Peyer's patch (tissue), 4 donors: ENCODE data around the gene LMTK2. TPM values are rescaled to one million over a fixed set of nuclear protein-coding genes. Genes with fewer than 3 reads are reported as not detected.

ENCODE experiments used
- DNase-seq, 3 donors: peaks; one replicate each; pipeline ENCODE4 v3.0.0-alpha.2; 2017 to 2019
- H3K27ac ChIP-seq, 4 donors: fragments of 200-600 bp; sonication (generic); one replicate each; pipeline ENCODE4 v1.5.1; 2016 to 2019
- H3K27me3 ChIP-seq, 2 donors: fragments of 200-600 bp; sonication (generic); one replicate each; pipeline ENCODE4 v1.5.1; 2019
- H3K36me3 ChIP-seq, 3 donors: fragments of 200-600 bp; sonication (generic); one replicate each; pipeline ENCODE4 v1.5.1; 2016 to 2019
- H3K4me1 ChIP-seq, 4 donors: fragments of 200-600 bp; sonication (generic); one replicate each; pipeline ENCODE4 v1.5.1; 2016 to 2019
- H3K4me3 ChIP-seq, 4 donors: fragments of 200-600 bp; sonication (generic); 1 replicate in 3 of 4; 2 replicates in 1 of 4; pipeline ENCODE4 v1.5.1; 2016 to 2019; ENCODE audit warnings: mild to moderate bottlenecking in 1 of 4
- H3K9me3 ChIP-seq, 4 donors: fragments of 200-600 bp; sonication (generic); one replicate each; pipeline ENCODE4 v1.5.1; 2016 to 2019; ENCODE audit warnings: mild to moderate bottlenecking in 1 of 4
- CTCF ChIP-seq, 6 experiments: fragments of 450-650 bp in 4 of 6; fragments of 200-600 bp in 2 of 6; sonication (generic) in 1 of 6; IDR thresholded peaks; one replicate each; pipeline ENCODE4 v1.5.1; 2017 to 2019; ENCODE audit warnings: antibody characterized with exemption in 6 of 6, mild to moderate bottlenecking in 3 of 6, moderate library complexity in 1 of 6
- POLR2A ChIP-seq, 2 donors: fragments of 450-650 bp; IDR thresholded peaks; one replicate each; pipeline ENCODE4 v1.5.1; 2017; ENCODE audit warnings: antibody characterized with exemption in 2 of 2, mild to moderate bottlenecking in 2 of 2, moderate library complexity in 2 of 2
- total RNA-seq, 4 donors: library from RNA; depleted of rRNA; stranded (reverse); fragments of >200 nt; gene quantifications; one replicate each; pipeline ENCODE4 v1.1.0, GENCODE V29; 2016

Gene LMTK2
- total RNA-seq, 4 donors from 2014 or later: 23.1 to 54.0 (median 51.4) TPM

- DNase-seq: no peak
- Histone ChIP-seq H3K9me3 (no peaks in the 10 kb centered on the region), H3K27ac (no peak overlapping the region), H3K4me1 (no peaks in the 10 kb centered on the region), H3K36me3 (peaks cover 0 to 42% (median 0%) of the 10 kb centered on the region in 3 donors), H3K27me3 (no peaks in the 10 kb centered on the region), H3K4me3 (no peak overlapping the region)
- no peak for TF ChIP-seq CTCF (IDR thresholded peaks at IDR 0.05)
- TF ChIP-seq POLR2A (IDR thresholded peaks at IDR 0.05): no peak
These were observed 71.7 kb downstream of the LMTK2 start for GRCh38 chr7:98178321-98178720.

GRCh38 chr7:98178762-98179490 is 72.3 kb downstream of the LMTK2 start:
- no peak for DNase-seq
- Histone ChIP-seq H3K9me3 (no peaks in the 10 kb centered on the region), H3K27me3 (no peaks in the 10 kb centered on the region), H3K27ac (no peak overlapping the region), H3K36me3 (peaks cover 0 to 42% (median 0%) of the 10 kb centered on the region in 3 donors), H3K4me1 (no peaks in the 10 kb centered on the region), H3K4me3 (no peak overlapping the region)
- TF ChIP-seq POLR2A (IDR thresholded peaks at IDR 0.05): no peak

- no peak overlapping the region for H3K4me3 ChIP-seq
These were observed 74.1 kb downstream of the LMTK2 start for GRCh38 chr7:98180751-98181150.

GRCh38 chr7:98185101-98185500 is 78.4 kb downstream of the LMTK2 start:
- TF ChIP-seq CTCF (IDR thresholded peaks at IDR 0.05) (no peak), POLR2A (IDR thresholded peaks at IDR 0.05) (no peak)
- peaks cover 0 to 14% (median 0%) of the 10 kb centered on the region in 3 donors for H3K36me3 ChIP-seq
- no peak overlapping the region for H3K4me3 ChIP-seq
- no peak overlapping the region for H3K27ac ChIP-seq
- H3K4me1 ChIP-seq: no peaks in the 10 kb centered on the region
- no peak for DNase-seq
- no peaks in the 10 kb centered on the region for H3K27me3 ChIP-seq
- H3K9me3 ChIP-seq: no peaks in the 10 kb centered on the region

More at GRCh38 chr7:98180751-98181150, 74.1 kb downstream of the LMTK2 start:
- Histone ChIP-seq H3K27me3 (no peaks in the 10 kb centered on the region), H3K36me3 (peaks cover 0 to 27% (median 0%) of the 10 kb centered on the region in 3 donors), H3K4me1 (no peaks in the 10 kb centered on the region), H3K9me3 (no peaks in the 10 kb centered on the region), H3K27ac (no peak overlapping the region)
- TF ChIP-seq POLR2A (IDR thresholded peaks at IDR 0.05) (no peak), CTCF (IDR thresholded peaks at IDR 0.05) (no peak)
- no peak for DNase-seq

- Histone ChIP-seq H3K4me1 (no peaks in the 10 kb centered on the region), H3K27me3 (no peaks in the 10 kb centered on the region), H3K4me3 (no peak overlapping the region), H3K9me3 (no peaks in the 10 kb centered on the region), H3K27ac (no peak overlapping the region), H3K36me3 (peaks cover 0 to 27% (median 0%) of the 10 kb centered on the region in 3 donors)
- DNase-seq: no peak
- TF ChIP-seq POLR2A (IDR thresholded peaks at IDR 0.05) (no peak), CTCF (IDR thresholded peaks at IDR 0.05) (no peak)
These were observed 79.9 kb downstream of the LMTK2 start for GRCh38 chr7:98186452-98187137.

- Histone ChIP-seq H3K27ac (no peak overlapping the region), H3K4me3 (no peak overlapping the region), H3K4me1 (no peaks in the 10 kb centered on the region), H3K9me3 (no peaks in the 10 kb centered on the region), H3K36me3 (peaks cover 0 to 32% (median 0%) of the 10 kb centered on the region in 3 donors), H3K27me3 (no peaks in the 10 kb centered on the region)
- DNase-seq: no peak
- TF ChIP-seq CTCF (IDR thresholded peaks at IDR 0.05) (no peak), POLR2A (IDR thresholded peaks at IDR 0.05) (no peak)
These were observed 80.5 kb downstream of the LMTK2 start for GRCh38 chr7:98187138-98187502.
